OCI-LY3 (cell line): Measurements from ENCODE around the gene RNF123.
"Not testable (repeated sequence)": the region's sequence is repeated elsewhere in the genome, so short reads cannot be mapped to it uniquely, and the experiment has no call there.

Source experiments
- EZH2phosphoT487 ChIP-seq: fragments of 200-600 bp; shearing (Covaris generic); IDR thresholded peaks from 2 replicates; pipeline ENCODE4 v1.6.1; 2018; ENCODE audit warnings: antibody characterized with exemption, mixed run types, low read depth
- TF ChIP-seq, protein P1 (sequence below): fragments of 200-600, 300-600 bp; sonication (generic); IDR thresholded peaks from 2 replicates; pipeline ENCODE4 v1.5.1; 2014; ENCODE audit warnings: antibody characterized with exemption, low read length, low read depth

GRCh38 chr3:49748874-49749273 is 59.5 kb downstream of the RNF123 start:
- TF ChIP-seq, protein P1, sequence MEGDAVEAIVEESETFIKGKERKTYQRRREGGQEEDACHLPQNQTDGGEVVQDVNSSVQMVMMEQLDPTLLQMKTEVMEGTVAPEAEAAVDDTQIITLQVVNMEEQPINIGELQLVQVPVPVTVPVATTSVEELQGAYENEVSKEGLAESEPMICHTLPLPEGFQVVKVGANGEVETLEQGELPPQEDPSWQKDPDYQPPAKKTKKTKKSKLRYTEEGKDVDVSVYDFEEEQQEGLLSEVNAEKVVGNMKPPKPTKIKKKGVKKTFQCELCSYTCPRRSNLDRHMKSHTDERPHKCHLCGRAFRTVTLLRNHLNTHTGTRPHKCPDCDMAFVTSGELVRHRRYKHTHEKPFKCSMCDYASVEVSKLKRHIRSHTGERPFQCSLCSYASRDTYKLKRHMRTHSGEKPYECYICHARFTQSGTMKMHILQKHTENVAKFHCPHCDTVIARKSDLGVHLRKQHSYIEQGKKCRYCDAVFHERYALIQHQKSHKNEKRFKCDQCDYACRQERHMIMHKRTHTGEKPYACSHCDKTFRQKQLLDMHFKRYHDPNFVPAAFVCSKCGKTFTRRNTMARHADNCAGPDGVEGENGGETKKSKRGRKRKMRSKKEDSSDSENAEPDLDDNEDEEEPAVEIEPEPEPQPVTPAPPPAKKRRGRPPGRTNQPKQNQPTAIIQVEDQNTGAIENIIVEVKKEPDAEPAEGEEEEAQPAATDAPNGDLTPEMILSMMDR, result not testable (repeated sequence)
- not testable (repeated sequence) for TF ChIP-seq EZH2phosphoT487
